ENCODE results near the gene MRO.
"Not testable (repeated sequence)": the region's sequence is repeated elsewhere in the genome, so short reads cannot be mapped to it uniquely, and the experiment has no call there.

The MRO gene

GRCh38 chr18:50779021-50779420, 40.8 kb downstream of the MRO start:
- not testable (repeated sequence) for H3K4me3 ChIP-seq (ENCODE audit: low read length in 2 of 2); H3K27ac ChIP-seq (ENCODE audit: low read depth in 2 of 2, low read length in 2 of 2); H3K9me3 ChIP-seq (ENCODE audit: control insufficient read depth in 2 of 2, low read length in 2 of 2); H3K4me1 ChIP-seq (ENCODE audit: control insufficient read depth in 2 of 2, insufficient read depth in 2 of 2, low read length in 2 of 2); H3K27me3 ChIP-seq (ENCODE audit: control insufficient read depth in 2 of 2, insufficient read depth in 2 of 2, low read length in 2 of 2); H3K9ac ChIP-seq (ENCODE audit: low read depth in 1 of 2, low read length in 2 of 2); H3K36me3 ChIP-seq (ENCODE audit: control insufficient read depth in 2 of 2, insufficient read depth in 2 of 2, low read length in 2 of 2)

GRCh38 chr18:50776383-50776782, 43.4 kb downstream of the MRO start:
- Histone ChIP-seq H3K9ac (ENCODE audit: low read depth in 1 of 2, low read length in 2 of 2) (no peak overlapping the region), H3K27ac (ENCODE audit: low read depth in 2 of 2, low read length in 2 of 2) (no peak overlapping the region), H3K9me3 (ENCODE audit: control insufficient read depth in 2 of 2, low read length in 2 of 2) (no peaks in the 10 kb centered on the region), H3K4me3 (ENCODE audit: low read length in 2 of 2) (no peak overlapping the region), H3K4me1 (ENCODE audit: control insufficient read depth in 2 of 2, insufficient read depth in 2 of 2, low read length in 2 of 2) (no peaks in the 10 kb centered on the region), H3K27me3 (ENCODE audit: control insufficient read depth in 2 of 2, insufficient read depth in 2 of 2, low read length in 2 of 2) (peaks cover 0 to 3% of the 10 kb centered on the region in 2 donors), H3K36me3 (ENCODE audit: control insufficient read depth in 2 of 2, insufficient read depth in 2 of 2, low read length in 2 of 2) (no peaks in the 10 kb centered on the region)

- Histone ChIP-seq H3K9me3 (ENCODE audit: control insufficient read depth in 2 of 2, low read length in 2 of 2) (no peaks in the 10 kb centered on the region), H3K9ac (ENCODE audit: low read depth in 1 of 2, low read length in 2 of 2) (no peak overlapping the region), H3K27ac (ENCODE audit: low read depth in 2 of 2, low read length in 2 of 2) (no peak overlapping the region), H3K27me3 (ENCODE audit: control insufficient read depth in 2 of 2, insufficient read depth in 2 of 2, low read length in 2 of 2) (peaks cover 0 to 3% of the 10 kb centered on the region in 2 donors), H3K4me3 (ENCODE audit: low read length in 2 of 2) (no peak overlapping the region), H3K4me1 (ENCODE audit: control insufficient read depth in 2 of 2, insufficient read depth in 2 of 2, low read length in 2 of 2) (no peaks in the 10 kb centered on the region), H3K36me3 (ENCODE audit: control insufficient read depth in 2 of 2, insufficient read depth in 2 of 2, low read length in 2 of 2) (no peaks in the 10 kb centered on the region)
These were observed 44.1 kb downstream of the MRO start for GRCh38 chr18:50775726-50776125.

- Histone ChIP-seq H3K9ac (ENCODE audit: low read depth in 1 of 2, low read length in 2 of 2) (no peak overlapping the region), H3K27ac (ENCODE audit: low read depth in 2 of 2, low read length in 2 of 2) (no peak overlapping the region), H3K9me3 (ENCODE audit: control insufficient read depth in 2 of 2, low read length in 2 of 2) (no peaks in the 10 kb centered on the region), H3K27me3 (ENCODE audit: control insufficient read depth in 2 of 2, insufficient read depth in 2 of 2, low read length in 2 of 2) (peaks cover 0 to 3% of the 10 kb centered on the region in 2 donors), H3K4me3 (ENCODE audit: low read length in 2 of 2) (no peak overlapping the region), H3K4me1 (ENCODE audit: control insufficient read depth in 2 of 2, insufficient read depth in 2 of 2, low read length in 2 of 2) (no peaks in the 10 kb centered on the region), H3K36me3 (ENCODE audit: control insufficient read depth in 2 of 2, insufficient read depth in 2 of 2, low read length in 2 of 2) (no peaks in the 10 kb centered on the region)
These were observed 44.6 kb downstream of the MRO start for GRCh38 chr18:50775207-50775606.

- Histone ChIP-seq H3K9me3 (ENCODE audit: control insufficient read depth in 2 of 2, low read length in 2 of 2) (peaks cover 0 to 14% of the 10 kb centered on the region in 2 donors), H3K27me3 (ENCODE audit: control insufficient read depth in 2 of 2, insufficient read depth in 2 of 2, low read length in 2 of 2) (peaks cover 0 to 3% of the 10 kb centered on the region in 2 donors), H3K27ac (ENCODE audit: low read depth in 2 of 2, low read length in 2 of 2) (no peak overlapping the region), H3K36me3 (ENCODE audit: control insufficient read depth in 2 of 2, insufficient read depth in 2 of 2, low read length in 2 of 2) (no peaks in the 10 kb centered on the region), H3K4me1 (ENCODE audit: control insufficient read depth in 2 of 2, insufficient read depth in 2 of 2, low read length in 2 of 2) (no peaks in the 10 kb centered on the region), H3K9ac (ENCODE audit: low read depth in 1 of 2, low read length in 2 of 2) (no peak overlapping the region), H3K4me3 (ENCODE audit: low read length in 2 of 2) (no peak overlapping the region)
These were observed 50.4 kb downstream of the MRO start for GRCh38 chr18:50769463-50769862.

GRCh38 chr18:50757358-50757757, 62.5 kb downstream of the MRO start:
- no peaks in the 10 kb centered on the region for H3K4me1 ChIP-seq (ENCODE audit: control insufficient read depth in 2 of 2, insufficient read depth in 2 of 2, low read length in 2 of 2)
- H3K27ac ChIP-seq (ENCODE audit: low read depth in 2 of 2, low read length in 2 of 2): no peak overlapping the region
- no peak overlapping the region for H3K4me3 ChIP-seq (ENCODE audit: low read length in 2 of 2)
- no peaks in the 10 kb centered on the region for H3K36me3 ChIP-seq (ENCODE audit: control insufficient read depth in 2 of 2, insufficient read depth in 2 of 2, low read length in 2 of 2)
- H3K9me3 ChIP-seq (ENCODE audit: control insufficient read depth in 2 of 2, low read length in 2 of 2): no peaks in the 10 kb centered on the region
- no peak overlapping the region for H3K9ac ChIP-seq (ENCODE audit: low read depth in 1 of 2, low read length in 2 of 2)
- H3K27me3 ChIP-seq (ENCODE audit: control insufficient read depth in 2 of 2, insufficient read depth in 2 of 2, low read length in 2 of 2): peaks cover 3 to 8% of the 10 kb centered on the region in 2 donors

GRCh38 chr18:50754297-50754696, 65.5 kb downstream of the MRO start:
- no peak overlapping the region for H3K4me3 ChIP-seq (ENCODE audit: low read length in 2 of 2)
- H3K9ac ChIP-seq (ENCODE audit: low read depth in 1 of 2, low read length in 2 of 2): no peak overlapping the region
- no peaks in the 10 kb centered on the region for H3K36me3 ChIP-seq (ENCODE audit: control insufficient read depth in 2 of 2, insufficient read depth in 2 of 2, low read length in 2 of 2)
- no peaks in the 10 kb centered on the region for H3K4me1 ChIP-seq (ENCODE audit: control insufficient read depth in 2 of 2, insufficient read depth in 2 of 2, low read length in 2 of 2)
- peaks cover 0 to 8% of the 10 kb centered on the region in 2 donors for H3K27me3 ChIP-seq (ENCODE audit: control insufficient read depth in 2 of 2, insufficient read depth in 2 of 2, low read length in 2 of 2)
- H3K27ac ChIP-seq (ENCODE audit: low read depth in 2 of 2, low read length in 2 of 2): no peak overlapping the region
- no peaks in the 10 kb centered on the region for H3K9me3 ChIP-seq (ENCODE audit: control insufficient read depth in 2 of 2, low read length in 2 of 2)

GRCh38 chr18:50753311-50753710, 66.5 kb downstream of the MRO start:
- H3K4me1 ChIP-seq (ENCODE audit: control insufficient read depth in 2 of 2, insufficient read depth in 2 of 2, low read length in 2 of 2): no peaks in the 10 kb centered on the region
- no peaks in the 10 kb centered on the region for H3K36me3 ChIP-seq (ENCODE audit: control insufficient read depth in 2 of 2, insufficient read depth in 2 of 2, low read length in 2 of 2)
- no peaks in the 10 kb centered on the region for H3K9me3 ChIP-seq (ENCODE audit: control insufficient read depth in 2 of 2, low read length in 2 of 2)
- H3K9ac ChIP-seq (ENCODE audit: low read depth in 1 of 2, low read length in 2 of 2): no peak overlapping the region
- no peak overlapping the region for H3K4me3 ChIP-seq (ENCODE audit: low read length in 2 of 2)
- H3K27ac ChIP-seq (ENCODE audit: low read depth in 2 of 2, low read length in 2 of 2): no peak overlapping the region
- peaks cover 0 to 8% of the 10 kb centered on the region in 2 donors for H3K27me3 ChIP-seq (ENCODE audit: control insufficient read depth in 2 of 2, insufficient read depth in 2 of 2, low read length in 2 of 2)

GRCh38 chr18:50751947-50752346, 67.9 kb downstream of the MRO start:
- no peaks in the 10 kb centered on the region for H3K4me1 ChIP-seq (ENCODE audit: control insufficient read depth in 2 of 2, insufficient read depth in 2 of 2, low read length in 2 of 2)
- no peak overlapping the region for H3K4me3 ChIP-seq (ENCODE audit: low read length in 2 of 2)
- no peaks in the 10 kb centered on the region for H3K36me3 ChIP-seq (ENCODE audit: control insufficient read depth in 2 of 2, insufficient read depth in 2 of 2, low read length in 2 of 2)
- no peak overlapping the region for H3K9ac ChIP-seq (ENCODE audit: low read depth in 1 of 2, low read length in 2 of 2)
- peaks cover 0 to 8% of the 10 kb centered on the region in 2 donors for H3K27me3 ChIP-seq (ENCODE audit: control insufficient read depth in 2 of 2, insufficient read depth in 2 of 2, low read length in 2 of 2)
- H3K27ac ChIP-seq (ENCODE audit: low read depth in 2 of 2, low read length in 2 of 2): no peak overlapping the region
- H3K9me3 ChIP-seq (ENCODE audit: control insufficient read depth in 2 of 2, low read length in 2 of 2): no peaks in the 10 kb centered on the region

GRCh38 chr18:50751490-50751889, 68.3 kb downstream of the MRO start:
- Histone ChIP-seq H3K27ac (ENCODE audit: low read depth in 2 of 2, low read length in 2 of 2) (no peak overlapping the region), H3K4me3 (ENCODE audit: low read length in 2 of 2) (no peak overlapping the region), H3K4me1 (ENCODE audit: control insufficient read depth in 2 of 2, insufficient read depth in 2 of 2, low read length in 2 of 2) (no peaks in the 10 kb centered on the region), H3K27me3 (ENCODE audit: control insufficient read depth in 2 of 2, insufficient read depth in 2 of 2, low read length in 2 of 2) (peaks cover 0 to 8% of the 10 kb centered on the region in 2 donors), H3K9me3 (ENCODE audit: control insufficient read depth in 2 of 2, low read length in 2 of 2) (no peaks in the 10 kb centered on the region), H3K9ac (ENCODE audit: low read depth in 1 of 2, low read length in 2 of 2) (no peak overlapping the region), H3K36me3 (ENCODE audit: control insufficient read depth in 2 of 2, insufficient read depth in 2 of 2, low read length in 2 of 2) (no peaks in the 10 kb centered on the region)

- Histone ChIP-seq H3K36me3 (ENCODE audit: control insufficient read depth in 2 of 2, insufficient read depth in 2 of 2, low read length in 2 of 2) (no peaks in the 10 kb centered on the region), H3K4me1 (ENCODE audit: control insufficient read depth in 2 of 2, insufficient read depth in 2 of 2, low read length in 2 of 2) (no peaks in the 10 kb centered on the region), H3K27ac (ENCODE audit: low read depth in 2 of 2, low read length in 2 of 2) (no peak overlapping the region), H3K9ac (ENCODE audit: low read depth in 1 of 2, low read length in 2 of 2) (no peak overlapping the region), H3K27me3 (ENCODE audit: control insufficient read depth in 2 of 2, insufficient read depth in 2 of 2, low read length in 2 of 2) (peaks cover 0 to 3% of the 10 kb centered on the region in 2 donors), H3K9me3 (ENCODE audit: control insufficient read depth in 2 of 2, low read length in 2 of 2) (no peaks in the 10 kb centered on the region), H3K4me3 (ENCODE audit: low read length in 2 of 2) (no peak overlapping the region)
These were observed 69.3 kb downstream of the MRO start for GRCh38 chr18:50750546-50750945.

Measured in mucosa of rectum (tissue), 2 donors.